T-helper 2 cell treated with Interferon-gamma antibody and Interleukin-4, amounts not matched to agents 5 μg/mL and 100 μg/mL, for 36 hours (primary cell): ENCODE results near the gene LUZP1.
A peak's percentile ranks its signal among the peaks of the same experiment; 100 is the strongest.

ENCODE experiments used
- DNase-seq: peaks from one replicate; pipeline ENCODE4 v3.0.0; 2021; ENCODE audit warnings: low spot score
- H3K27ac Mint-ChIP-seq: one replicate; pipeline ENCODE4 v1.8.0; 2021; ENCODE audit warnings: mild to moderate bottlenecking, mixed read lengths
- H3K27me3 Mint-ChIP-seq: one replicate; pipeline ENCODE4 v1.8.0; 2021; ENCODE audit warnings: low read depth, mixed read lengths
- H3K36me3 Mint-ChIP-seq: one replicate; pipeline ENCODE4 v1.8.0; 2021; ENCODE audit warnings: low read depth, mixed read lengths
- H3K4me1 Mint-ChIP-seq: one replicate; pipeline ENCODE4 v1.8.0; 2021; ENCODE audit warnings: low read depth, mixed read lengths
- H3K4me3 Mint-ChIP-seq: one replicate; pipeline ENCODE4 v1.8.0; 2022; ENCODE audit warnings: mild to moderate bottlenecking, moderate library complexity, mixed read lengths
- H3K9me3 Mint-ChIP-seq: one replicate; pipeline ENCODE4 v1.8.0; 2021; ENCODE audit warnings: mixed read lengths

LUZP1 gene

DNA sequence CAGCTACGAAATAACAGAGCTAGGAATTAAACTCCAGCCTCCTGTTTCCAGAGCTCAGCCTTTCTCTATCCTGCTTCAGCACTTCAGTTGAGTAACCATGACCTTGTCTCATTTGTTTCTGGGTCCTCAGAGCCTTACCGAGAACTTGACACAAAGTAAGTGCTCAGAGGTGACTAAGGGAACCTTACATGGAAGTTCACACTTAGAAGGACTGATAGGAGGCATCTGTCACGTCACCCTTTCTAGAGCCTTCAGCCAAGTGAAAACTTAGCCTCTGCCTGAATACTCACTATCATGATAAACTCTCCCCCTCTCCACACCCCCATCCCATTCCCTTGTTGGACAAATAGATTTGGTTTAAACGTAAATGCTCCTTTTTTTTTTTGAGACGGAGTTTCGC is 9.8 kb upstream of the LUZP1 start:
- H3K27me3 Mint-ChIP-seq = peaks cover 43% of the 10 kb centered on the region
- H3K27ac Mint-ChIP-seq = no peak overlapping the region
- H3K36me3 Mint-ChIP-seq = no peaks in the 10 kb centered on the region
- DNase-seq = no peak
- peaks cover 4% of the 10 kb centered on the region for H3K9me3 Mint-ChIP-seq
- peaks cover 12% of the 10 kb centered on the region for H3K4me1 Mint-ChIP-seq
- peak overlapping the region; percentile 65 for H3K4me3 Mint-ChIP-seq

GRCh38 chr1:23177438-23178380 is 9.1 kb upstream of the LUZP1 start:
- Mint-ChIP-seq H3K4me1 (peaks cover 12% of the 10 kb centered on the region), H3K27ac (no peak overlapping the region), H3K36me3 (no peaks in the 10 kb centered on the region), H3K27me3 (peaks cover 43% of the 10 kb centered on the region), H3K4me3 (peak overlapping the region; percentile 68), H3K9me3 (peaks cover 4% of the 10 kb centered on the region)
- DNase-seq = peak; percentile 64

- Mint-ChIP-seq H3K27ac (no peak overlapping the region), H3K27me3 (peaks cover 43% of the 10 kb centered on the region), H3K4me3 (peak overlapping the region; percentile 68), H3K36me3 (no peaks in the 10 kb centered on the region), H3K9me3 (peaks cover 4% of the 10 kb centered on the region), H3K4me1 (peaks cover 12% of the 10 kb centered on the region)
- no peak for DNase-seq
Measured at GRCh38 chr1:23177031-23177430, 8.4 kb upstream of the LUZP1 start.

- Mint-ChIP-seq H3K36me3 (no peaks in the 10 kb centered on the region), H3K27ac (peak overlapping the region; percentile 1)
Measured at GRCh38 chr1:23174426-23175110, 5.9 kb upstream of the LUZP1 start.

GRCh38 chr1:23171181-23171755 is 2.6 kb upstream of the LUZP1 start:
- Mint-ChIP-seq H3K4me3 (no peak overlapping the region), H3K4me1 (peaks cover 20% of the 10 kb centered on the region), H3K27ac (no peak overlapping the region), H3K27me3 (peaks cover 9% of the 10 kb centered on the region), H3K9me3 (peaks cover 4% of the 10 kb centered on the region), H3K36me3 (no peaks in the 10 kb centered on the region)
- no peak for DNase-seq

More at GRCh38 chr1:23174426-23175110, 5.9 kb upstream of the LUZP1 start:
- Mint-ChIP-seq H3K4me1 (peaks cover 16% of the 10 kb centered on the region), H3K4me3 (no peak overlapping the region), H3K9me3 (peaks cover 4% of the 10 kb centered on the region), H3K27me3 (peaks cover 33% of the 10 kb centered on the region)
- no peak for DNase-seq

DNA sequence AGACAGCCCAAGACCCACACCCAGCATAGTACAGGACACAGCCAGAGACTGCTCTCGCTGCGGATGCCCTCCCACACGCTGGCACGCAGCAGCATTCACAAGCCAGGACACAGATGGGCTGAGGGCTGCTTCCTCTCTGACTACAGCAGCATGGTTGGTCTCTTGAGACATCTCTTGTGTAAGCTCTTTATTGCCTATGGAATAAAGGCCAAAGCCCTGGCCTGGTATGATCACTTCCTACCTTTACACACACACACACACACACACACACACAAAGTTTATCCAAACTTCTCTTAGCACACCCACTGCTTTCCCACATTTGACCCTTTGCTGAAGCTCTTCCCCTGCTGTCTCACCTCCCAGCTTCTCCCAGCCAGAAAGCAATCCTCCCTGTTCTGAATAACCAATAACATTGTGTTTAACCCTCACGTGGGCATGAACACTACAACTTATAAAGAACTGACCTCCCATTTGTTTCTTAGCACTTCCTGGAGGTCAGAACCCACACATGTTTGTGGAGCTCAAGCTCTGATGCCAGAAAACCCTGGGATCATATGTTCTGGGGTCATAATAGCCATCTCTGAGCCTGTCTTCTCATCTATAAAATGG is 1.2 kb upstream of the LUZP1 start:
- peak; percentile 17 for DNase-seq
- Mint-ChIP-seq H3K4me1 (peaks cover 21% of the 10 kb centered on the region), H3K9me3 (peaks cover 4% of the 10 kb centered on the region), H3K27me3 (peaks cover 6% of the 10 kb centered on the region), H3K36me3 (no peaks in the 10 kb centered on the region), H3K27ac (peak overlapping the region; percentile 10), H3K4me3 (peak overlapping the region; percentile 51)

DNA sequence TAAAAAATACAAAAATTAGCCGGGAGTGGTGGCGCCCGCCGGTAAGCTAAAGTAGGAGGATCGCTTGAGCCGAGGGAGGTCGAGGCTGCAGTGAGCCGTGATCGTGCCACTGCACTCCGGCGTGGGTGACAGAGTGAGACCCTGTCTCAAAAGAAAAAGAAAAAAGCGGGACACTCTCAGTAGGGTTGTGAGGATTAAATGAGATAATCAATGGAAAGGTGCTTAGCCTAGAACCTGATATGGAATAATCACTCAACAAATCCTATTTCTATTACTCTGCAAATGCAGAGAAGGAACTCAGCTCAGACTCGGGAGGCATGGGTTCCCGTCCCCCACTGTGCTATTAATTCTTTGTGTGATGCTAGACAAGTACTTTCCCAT is 529 bp upstream of the LUZP1 start:
- Mint-ChIP-seq H3K27ac (no peak overlapping the region), H3K27me3 (peaks cover 6% of the 10 kb centered on the region), H3K4me1 (peaks cover 15% of the 10 kb centered on the region), H3K4me3 (peak overlapping the region; percentile 99), H3K9me3 (peaks cover under 1% of the 10 kb centered on the region), H3K36me3 (no peaks in the 10 kb centered on the region)
- no peak for DNase-seq

DNA sequence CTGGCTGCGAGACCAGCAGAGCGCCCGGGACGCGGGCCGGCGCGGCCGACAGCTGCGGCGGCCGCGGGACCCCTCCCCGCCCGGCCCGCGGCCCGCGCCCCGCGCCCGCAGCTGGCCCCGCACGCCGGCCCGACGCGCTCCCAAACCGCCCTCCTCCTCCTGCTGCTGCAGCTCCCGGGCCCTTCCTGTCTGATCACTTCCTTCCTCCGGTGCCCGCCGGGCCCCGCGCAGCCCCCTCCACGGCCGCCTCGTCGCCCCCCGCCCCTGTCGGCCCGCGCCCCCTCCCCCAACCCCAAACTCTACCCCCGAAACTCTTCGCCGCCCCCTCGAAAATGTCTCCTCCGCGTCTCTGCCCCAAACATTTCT is 594 bp downstream of the LUZP1 start:
- no peaks in the 10 kb centered on the region for H3K9me3 Mint-ChIP-seq
- DNase-seq = peak; percentile 29
- H3K4me3 Mint-ChIP-seq = peak overlapping the region; percentile 99
- H3K4me1 Mint-ChIP-seq = peaks cover 16% of the 10 kb centered on the region
- H3K27ac Mint-ChIP-seq = peak overlapping the region; percentile 92
- H3K36me3 Mint-ChIP-seq = no peaks in the 10 kb centered on the region
- peaks cover 6% of the 10 kb centered on the region for H3K27me3 Mint-ChIP-seq

DNA sequence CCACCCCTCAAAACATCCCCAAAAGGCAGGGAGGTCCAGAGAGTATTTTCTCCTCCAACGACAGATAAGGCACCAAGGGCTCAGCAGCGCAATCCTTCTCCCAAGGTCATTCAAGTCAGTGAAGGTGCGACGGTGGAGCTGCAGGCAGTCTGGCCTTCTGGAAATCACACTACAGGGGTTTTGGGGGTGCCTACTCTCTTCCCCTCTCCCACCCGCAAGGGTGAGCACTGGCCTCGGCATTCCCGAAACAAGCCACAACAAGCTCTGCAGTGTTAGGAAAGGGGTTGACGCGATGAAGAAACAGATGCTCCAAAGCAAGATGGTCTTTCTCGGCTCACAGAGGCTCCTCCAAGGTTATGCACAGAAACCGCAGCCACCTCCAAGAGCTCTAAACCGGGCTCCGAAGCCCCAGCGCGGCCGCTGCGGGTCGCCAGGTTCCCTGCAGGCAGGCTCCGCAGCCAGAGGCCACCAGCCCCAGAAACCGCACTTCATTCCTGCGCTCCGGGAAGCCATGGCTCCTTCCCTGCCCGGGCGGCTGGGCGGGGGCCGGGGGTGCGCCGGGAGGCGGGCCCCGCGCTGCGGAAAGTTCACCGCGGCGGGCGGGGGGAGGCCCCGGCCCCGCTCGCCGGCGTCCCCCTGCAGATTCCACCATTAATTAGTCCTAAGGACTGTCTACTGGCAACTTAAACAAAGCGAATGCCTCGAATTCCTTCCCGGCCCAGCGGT is 1.1 kb downstream of the LUZP1 start:
- Mint-ChIP-seq H3K4me1 (peaks cover 16% of the 10 kb centered on the region), H3K4me3 (peak overlapping the region; percentile 77), H3K9me3 (no peaks in the 10 kb centered on the region), H3K27ac (no peak overlapping the region), H3K36me3 (no peaks in the 10 kb centered on the region), H3K27me3 (peaks cover 6% of the 10 kb centered on the region)
- DNase-seq = peak; percentile 22

GRCh38 chr1:23166854-23167253 is 1.8 kb downstream of the LUZP1 start:
- Mint-ChIP-seq H3K27ac (no peak overlapping the region), H3K36me3 (no peaks in the 10 kb centered on the region), H3K27me3 (peaks cover 6% of the 10 kb centered on the region), H3K9me3 (no peaks in the 10 kb centered on the region), H3K4me3 (peak overlapping the region; percentile 77), H3K4me1 (peaks cover 16% of the 10 kb centered on the region)
- DNase-seq = no peak

DNA sequence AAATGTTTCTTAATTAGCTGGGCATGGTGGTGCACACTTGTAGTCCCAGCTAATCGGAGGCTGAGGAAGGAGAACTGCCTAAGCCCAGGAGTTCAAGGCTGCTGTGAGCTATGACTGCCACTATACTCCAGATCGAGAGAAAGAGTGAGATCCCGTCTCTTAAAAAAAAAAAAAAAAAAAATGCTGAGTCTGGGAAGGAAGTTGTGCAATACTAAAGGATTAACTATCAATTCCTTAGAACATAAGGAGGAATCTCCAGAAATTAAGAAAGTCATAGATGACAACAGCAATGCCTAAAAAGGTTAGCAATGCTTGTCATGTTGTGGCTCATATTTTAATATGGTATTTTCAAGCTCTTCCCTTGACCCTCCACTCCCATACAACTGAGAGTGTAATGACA is 5.3 kb downstream of the LUZP1 start:
- Mint-ChIP-seq H3K4me3 (no peak overlapping the region), H3K36me3 (no peaks in the 10 kb centered on the region), H3K27ac (no peak overlapping the region), H3K27me3 (peaks cover 6% of the 10 kb centered on the region), H3K9me3 (no peaks in the 10 kb centered on the region), H3K4me1 (peaks cover 11% of the 10 kb centered on the region)
- DNase-seq = no peak

DNA sequence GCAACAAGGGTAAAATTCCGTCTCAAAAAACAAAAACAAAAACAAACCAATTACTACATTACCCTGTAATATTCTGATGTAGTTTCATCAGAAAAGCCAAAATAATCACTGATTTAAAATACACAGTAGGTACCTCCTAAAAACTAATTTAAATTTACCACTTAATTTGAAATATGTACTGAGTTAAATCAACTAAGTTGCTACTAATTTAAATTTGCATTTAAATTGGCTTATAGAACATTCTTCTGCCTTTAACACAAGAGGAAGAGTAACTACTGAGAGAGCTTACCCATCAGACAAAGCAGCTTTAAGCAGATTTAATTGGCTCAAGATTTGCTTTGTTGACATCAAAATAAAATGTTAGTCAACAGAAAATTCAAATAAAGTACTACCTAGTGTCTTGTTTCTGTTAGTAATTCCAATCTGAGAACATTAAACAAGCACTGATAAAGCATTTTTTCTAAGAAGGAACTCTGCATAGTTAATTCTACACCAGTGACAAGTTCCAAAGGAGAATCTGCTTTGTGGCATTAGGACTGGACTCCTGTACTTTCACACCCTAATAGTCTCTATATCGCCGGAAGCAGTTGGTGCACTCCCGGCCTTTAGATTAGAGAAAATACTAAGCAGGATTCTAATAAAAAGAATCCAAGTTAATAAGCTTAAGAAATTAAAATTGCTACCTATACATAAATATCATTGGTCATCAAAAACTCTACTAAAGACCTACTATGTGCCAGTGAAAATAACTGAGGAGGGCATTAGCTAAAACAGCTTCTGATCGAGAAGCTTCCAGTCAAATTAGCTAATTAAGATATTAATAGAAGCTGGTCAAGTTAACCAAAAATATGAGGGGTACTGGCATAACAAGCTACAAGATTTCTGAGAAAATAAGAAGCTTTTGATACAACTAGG is 8.4 kb downstream of the LUZP1 start:
- no peak overlapping the region for H3K27ac Mint-ChIP-seq
- H3K27me3 Mint-ChIP-seq = no peaks in the 10 kb centered on the region
- H3K4me1 Mint-ChIP-seq = peaks cover 2% of the 10 kb centered on the region
- DNase-seq = no peak
- no peaks in the 10 kb centered on the region for H3K9me3 Mint-ChIP-seq
- H3K36me3 Mint-ChIP-seq = no peaks in the 10 kb centered on the region
- no peak overlapping the region for H3K4me3 Mint-ChIP-seq
